GM12801 (cell line): ENCODE measurements around the gene RUVBL2.

Experiments
- CTCF ChIP-seq: IDR thresholded peaks from one replicate; pipeline ENCODE4 v1.5.1; 2011; ENCODE audit warnings: control low read depth; ENCODE audit not compliant: insufficient read length; ENCODE audit errors: extremely low read depth

Gene RUVBL2

GRCh38 chr19:48969276-48970138, 24.2 kb upstream of the RUVBL2 start:
- no peak for TF ChIP-seq CTCF

GRCh38 chr19:48970139-48970766, 23.4 kb upstream of the RUVBL2 start:
- TF ChIP-seq CTCF, result no peak

GRCh38 chr19:48970923-48971395, 22.7 kb upstream of the RUVBL2 start:
- TF ChIP-seq CTCF, result no peak

GRCh38 chr19:48975947-48976847, 17.5 kb upstream of the RUVBL2 start:
- TF ChIP-seq CTCF, result no peak

- TF ChIP-seq CTCF, result no peak
Observed at GRCh38 chr19:48977061-48977460, 16.6 kb upstream of the RUVBL2 start.

GRCh38 chr19:48982280-48982679, 11.4 kb upstream of the RUVBL2 start:
- TF ChIP-seq CTCF, result no peak

- TF ChIP-seq CTCF, result no peak
Observed at GRCh38 chr19:48985711-48986110, 8.0 kb upstream of the RUVBL2 start.
